Measurements from ENCODE around the gene DCUN1D1. TPM values are rescaled to one million over a fixed set of nuclear protein-coding genes. Genes with fewer than 3 reads are reported as not detected.

DCUN1D1 gene
- total and polyA plus RNA-seq, 2 experiments from 2014 or later: 29.5 to 53.5 TPM

DNA sequence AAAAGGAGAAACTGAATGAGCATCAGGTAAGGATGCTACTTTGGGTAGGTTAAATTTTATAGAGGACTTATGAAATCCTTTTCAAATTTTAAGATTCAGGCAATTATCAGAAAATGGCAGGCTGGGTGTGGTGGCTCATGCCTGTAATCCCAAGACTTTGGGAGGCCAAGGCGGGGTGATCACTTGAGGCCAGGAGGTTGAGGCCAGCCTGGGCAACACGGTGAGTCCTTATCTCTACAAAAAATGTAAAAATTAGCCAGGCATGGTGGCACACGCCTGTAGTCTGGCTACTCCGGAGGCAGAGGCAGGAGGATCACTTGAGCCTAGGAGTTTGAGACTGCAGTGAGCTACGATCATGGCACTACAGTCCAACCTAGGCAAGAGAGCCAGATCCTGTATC lies 23.1 kb downstream of the DCUN1D1 start:
- DNase-seq (ENCODE audit: low spot score): no peak
- Histone ChIP-seq H4K20me1 (replicated peaks; ENCODE audit: insufficient read depth) (no peaks in the 10 kb centered on the region), H3K4me3 (no peak overlapping the region), H3K79me2 (replicated peaks; ENCODE audit: insufficient read depth) (peaks cover 15% of the 10 kb centered on the region; the same call in 1 of the 2 replicates), H3K9me2 (ENCODE audit: insufficient read depth) (no peaks in the 10 kb centered on the region), H3K27me3 (ENCODE audit: insufficient read depth) (no peaks in the 10 kb centered on the region), H2AFZ (no peak overlapping the region), H3F3A (replicated peaks; ENCODE audit: low read depth) (no peaks in the 10 kb centered on the region), H3K4me2 (no peak overlapping the region), H3K36me3 (ENCODE audit: insufficient read depth) (peaks cover 16% of the 10 kb centered on the region), H3K4me1 (ENCODE audit: insufficient read depth) (peaks cover 8% of the 10 kb centered on the region; the same call in 1 of the 2 replicates), H3K27ac (ENCODE audit: low read depth) (no peak overlapping the region)
- TF ChIP-seq CTCF (conservative IDR thresholded peaks at IDR 0.05; ENCODE audit: low read depth in 2 of 2) (no peak), EZH2 (IDR thresholded peaks at IDR 0.05; ENCODE audit: low read depth, unreplicated experiment) (no peak)
- H3K27me3 Mint-ChIP-seq (ENCODE audit: insufficient read depth, low read depth, poor library complexity): peaks cover 2% of the 10 kb centered on the region
- ATAC-seq: no peak
- H3K4me1 Mint-ChIP-seq: peaks cover 12% of the 10 kb centered on the region
- H3K4me3 Mint-ChIP-seq: no peak overlapping the region
- peaks cover 8% of the 10 kb centered on the region for H3K9me3 Mint-ChIP-seq
- no peak overlapping the region for H3K27ac Mint-ChIP-seq
- H3K36me3 Mint-ChIP-seq (ENCODE audit: low read depth): peaks cover 57% of the 10 kb centered on the region

DNA sequence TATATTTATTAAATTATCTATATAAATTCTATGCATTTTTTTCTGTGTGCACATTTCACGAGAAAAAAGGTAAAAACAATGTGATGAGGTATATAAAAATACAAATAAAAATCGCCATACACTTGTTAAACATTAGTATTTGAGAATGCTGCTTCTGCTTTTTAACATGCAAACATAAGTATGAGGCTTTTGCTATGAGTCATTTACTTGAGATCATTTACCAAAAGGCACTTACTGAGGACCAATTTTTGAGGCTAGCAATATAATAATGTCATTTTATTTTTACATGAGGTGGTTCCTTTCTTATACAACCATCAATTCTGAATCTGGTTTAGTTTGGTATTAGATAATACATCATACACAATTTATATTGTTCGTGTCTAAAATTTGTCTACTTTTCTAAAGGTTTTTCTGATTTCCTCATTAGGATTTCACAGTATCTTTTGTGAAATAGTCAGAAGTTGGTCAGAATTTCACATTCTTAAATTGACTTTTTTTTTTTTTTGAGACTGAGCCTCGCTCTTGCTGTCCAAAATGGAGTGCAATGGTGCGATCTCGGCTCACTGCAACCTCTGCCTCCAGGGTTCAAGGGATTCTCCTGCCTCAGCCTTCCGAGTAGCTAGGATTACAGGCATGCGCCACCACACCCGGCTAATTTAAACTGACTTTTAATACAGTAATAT lies 25.6 kb downstream of the DCUN1D1 start:
- Mint-ChIP-seq H3K36me3 (ENCODE audit: low read depth) (peaks cover 72% of the 10 kb centered on the region), H3K9me3 (peaks cover 9% of the 10 kb centered on the region), H3K27ac (no peak overlapping the region), H3K4me3 (no peak overlapping the region), H3K4me1 (peaks cover 3% of the 10 kb centered on the region; the same call in 2 of the 3 replicates), H3K27me3 (ENCODE audit: insufficient read depth, low read depth, poor library complexity) (peaks cover 2% of the 10 kb centered on the region)
- Histone ChIP-seq H3K9me2 (ENCODE audit: insufficient read depth) (no peaks in the 10 kb centered on the region), H4K20me1 (replicated peaks; ENCODE audit: insufficient read depth) (no peaks in the 10 kb centered on the region), H3K4me3 (no peak overlapping the region), H3K36me3 (ENCODE audit: insufficient read depth) (peaks cover 16% of the 10 kb centered on the region), H3K4me1 (ENCODE audit: insufficient read depth) (no peaks in the 10 kb centered on the region), H3F3A (replicated peaks; ENCODE audit: low read depth) (no peaks in the 10 kb centered on the region), H3K79me2 (replicated peaks; ENCODE audit: insufficient read depth) (peaks cover 15% of the 10 kb centered on the region; the same call in 1 of the 2 replicates), H3K27ac (ENCODE audit: low read depth) (no peak overlapping the region), H2AFZ (no peak overlapping the region), H3K4me2 (no peak overlapping the region), H3K27me3 (ENCODE audit: insufficient read depth) (no peaks in the 10 kb centered on the region)
- ATAC-seq (no peak), DNase-seq (ENCODE audit: low spot score) (no peak)
- TF ChIP-seq, protein P1, sequence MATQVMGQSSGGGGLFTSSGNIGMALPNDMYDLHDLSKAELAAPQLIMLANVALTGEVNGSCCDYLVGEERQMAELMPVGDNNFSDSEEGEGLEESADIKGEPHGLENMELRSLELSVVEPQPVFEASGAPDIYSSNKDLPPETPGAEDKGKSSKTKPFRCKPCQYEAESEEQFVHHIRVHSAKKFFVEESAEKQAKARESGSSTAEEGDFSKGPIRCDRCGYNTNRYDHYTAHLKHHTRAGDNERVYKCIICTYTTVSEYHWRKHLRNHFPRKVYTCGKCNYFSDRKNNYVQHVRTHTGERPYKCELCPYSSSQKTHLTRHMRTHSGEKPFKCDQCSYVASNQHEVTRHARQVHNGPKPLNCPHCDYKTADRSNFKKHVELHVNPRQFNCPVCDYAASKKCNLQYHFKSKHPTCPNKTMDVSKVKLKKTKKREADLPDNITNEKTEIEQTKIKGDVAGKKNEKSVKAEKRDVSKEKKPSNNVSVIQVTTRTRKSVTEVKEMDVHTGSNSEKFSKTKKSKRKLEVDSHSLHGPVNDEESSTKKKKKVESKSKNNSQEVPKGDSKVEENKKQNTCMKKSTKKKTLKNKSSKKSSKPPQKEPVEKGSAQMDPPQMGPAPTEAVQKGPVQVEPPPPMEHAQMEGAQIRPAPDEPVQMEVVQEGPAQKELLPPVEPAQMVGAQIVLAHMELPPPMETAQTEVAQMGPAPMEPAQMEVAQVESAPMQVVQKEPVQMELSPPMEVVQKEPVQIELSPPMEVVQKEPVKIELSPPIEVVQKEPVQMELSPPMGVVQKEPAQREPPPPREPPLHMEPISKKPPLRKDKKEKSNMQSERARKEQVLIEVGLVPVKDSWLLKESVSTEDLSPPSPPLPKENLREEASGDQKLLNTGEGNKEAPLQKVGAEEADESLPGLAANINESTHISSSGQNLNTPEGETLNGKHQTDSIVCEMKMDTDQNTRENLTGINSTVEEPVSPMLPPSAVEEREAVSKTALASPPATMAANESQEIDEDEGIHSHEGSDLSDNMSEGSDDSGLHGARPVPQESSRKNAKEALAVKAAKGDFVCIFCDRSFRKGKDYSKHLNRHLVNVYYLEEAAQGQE (IDR thresholded peaks at IDR 0.05; ENCODE audit: unreplicated experiment): no peak
- TF ChIP-seq CREB1 (CRISPR knock-in tag; IDR thresholded peaks at IDR 0.05; ENCODE audit: low read depth): no peak
- no peak for TF ChIP-seq JUNB (IDR thresholded peaks at IDR 0.05; ENCODE audit: unreplicated experiment)
- no peak for TF ChIP-seq ZNF114 (CRISPR knock-in tag; IDR thresholded peaks at IDR 0.05)
- TF ChIP-seq EZH2phosphoT487 (IDR thresholded peaks at IDR 0.05; ENCODE audit: unreplicated experiment): no peak
- TF ChIP-seq STAT1 (IDR thresholded peaks at IDR 0.05; ENCODE audit: unreplicated experiment): no peak
- no peak for TF ChIP-seq ZNF331 (CRISPR knock-in tag; IDR thresholded peaks at IDR 0.05; ENCODE audit: low read depth)
- no peak for TF ChIP-seq EZH2 (IDR thresholded peaks at IDR 0.05; ENCODE audit: low read depth, unreplicated experiment)
- TF ChIP-seq, protein P2, sequence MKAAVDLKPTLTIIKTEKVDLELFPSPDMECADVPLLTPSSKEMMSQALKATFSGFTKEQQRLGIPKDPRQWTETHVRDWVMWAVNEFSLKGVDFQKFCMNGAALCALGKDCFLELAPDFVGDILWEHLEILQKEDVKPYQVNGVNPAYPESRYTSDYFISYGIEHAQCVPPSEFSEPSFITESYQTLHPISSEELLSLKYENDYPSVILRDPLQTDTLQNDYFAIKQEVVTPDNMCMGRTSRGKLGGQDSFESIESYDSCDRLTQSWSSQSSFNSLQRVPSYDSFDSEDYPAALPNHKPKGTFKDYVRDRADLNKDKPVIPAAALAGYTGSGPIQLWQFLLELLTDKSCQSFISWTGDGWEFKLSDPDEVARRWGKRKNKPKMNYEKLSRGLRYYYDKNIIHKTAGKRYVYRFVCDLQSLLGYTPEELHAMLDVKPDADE (IDR thresholded peaks at IDR 0.05): no peak
- TF ChIP-seq CTCF (conservative IDR thresholded peaks at IDR 0.05; ENCODE audit: low read depth in 2 of 2): no peak
- no peak for TF ChIP-seq NANOG (IDR thresholded peaks at IDR 0.05; ENCODE audit: borderline replicate concordance)
